H9 (cell line): ENCODE data around the gene SOCS6. TPM values are rescaled to one million over a fixed set of nuclear protein-coding genes. Genes with fewer than 3 reads are reported as not detected.

ENCODE experiments used
- DNase-seq: peaks from one replicate; pipeline ENCODE4 v3.0.0-alpha.2; 2017
- H2AFZ ChIP-seq: one replicate; pipeline ENCODE4 v1.6.1; 2013; ENCODE audit warnings: mild to moderate bottlenecking, low read length, control low read depth, moderate library complexity
- H2AK5ac ChIP-seq: 2 replicates; pipeline ENCODE4 v1.6.1; 2013; ENCODE audit warnings: low read length, control low read depth, mixed read lengths; ENCODE audit not compliant: insufficient read length
- H2BK120ac ChIP-seq: one replicate; pipeline ENCODE4 v1.6.1; 2013; ENCODE audit warnings: low read depth, mild to moderate bottlenecking, low read length, control low read depth, inconsistent platforms; ENCODE audit not compliant: poor library complexity, severe bottlenecking
- H2BK12ac ChIP-seq: 2 replicates; pipeline ENCODE4 v1.6.1; 2013; ENCODE audit warnings: low read length, control low read depth, mixed read lengths, low read depth; ENCODE audit not compliant: insufficient read length
- H2BK15ac ChIP-seq: 2 replicates; pipeline ENCODE4 v1.6.1; 2013; ENCODE audit warnings: low read depth, low read length, control low read depth
- H2BK20ac ChIP-seq: one replicate; pipeline ENCODE4 v1.6.1; 2013; ENCODE audit warnings: low read depth, mild to moderate bottlenecking, low read length, control low read depth, inconsistent platforms; ENCODE audit not compliant: poor library complexity, severe bottlenecking
- H2BK5ac ChIP-seq: 2 replicates; pipeline ENCODE4 v1.6.1; 2013; ENCODE audit warnings: low read length, control low read depth, mixed read lengths; ENCODE audit not compliant: insufficient read length
- H3K14ac ChIP-seq: 2 replicates; pipeline ENCODE4 v1.6.1; 2013; ENCODE audit warnings: low read length, control low read depth; ENCODE audit not compliant: insufficient read depth
- H3K18ac ChIP-seq: 2 replicates; pipeline ENCODE4 v1.6.1; 2013; ENCODE audit warnings: low read depth, mild to moderate bottlenecking, mixed read lengths, low read length, control low read depth; ENCODE audit not compliant: insufficient read length
- H3K23ac ChIP-seq: 2 replicates; pipeline ENCODE4 v1.6.1; 2013; ENCODE audit warnings: low read length, control low read depth, mixed read lengths, low read depth; ENCODE audit not compliant: insufficient read length
- H3K23me2 ChIP-seq: 2 replicates; pipeline ENCODE4 v1.6.1; 2013; ENCODE audit warnings: low read depth, mild to moderate bottlenecking, mixed read lengths, low read length, control low read depth; ENCODE audit not compliant: insufficient read length, poor library complexity, severe bottlenecking
- H3K27ac ChIP-seq: 2 replicates; pipeline ENCODE4 v1.5.1; 2013; ENCODE audit warnings: low read length, control low read depth, mixed read lengths, low read depth; ENCODE audit not compliant: insufficient read length
- H3K27me3 ChIP-seq: 2 replicates; pipeline ENCODE4 v1.6.1; 2013; ENCODE audit warnings: low read length, control low read depth, inconsistent platforms; ENCODE audit not compliant: insufficient read depth
- H3K4ac ChIP-seq: 2 replicates; pipeline ENCODE4 v1.6.1; 2013; ENCODE audit warnings: low read depth, mild to moderate bottlenecking, control low read depth, inconsistent platforms, low read length, moderate library complexity
- H3K4me1 ChIP-seq: 2 replicates; pipeline ENCODE4 v1.6.1; 2013; ENCODE audit warnings: low read length, control low read depth, inconsistent platforms; ENCODE audit not compliant: insufficient read depth
- H3K4me2 ChIP-seq: 2 replicates; pipeline ENCODE4 v1.6.1; 2013; ENCODE audit warnings: low read length, control low read depth, mixed read lengths; ENCODE audit not compliant: insufficient read length, insufficient read depth
- H3K56ac ChIP-seq: 2 replicates; pipeline ENCODE4 v1.6.1; 2013; ENCODE audit warnings: low read depth, mild to moderate bottlenecking, mixed read lengths, low read length, control low read depth; ENCODE audit not compliant: insufficient read length
- H3K79me1 ChIP-seq: 2 replicates; pipeline ENCODE4 v1.6.1; 2013; ENCODE audit warnings: low read depth, mild to moderate bottlenecking, moderate library complexity, low read length, control low read depth, inconsistent platforms; ENCODE audit not compliant: insufficient read depth, poor library complexity, severe bottlenecking
- H3K79me2 ChIP-seq: 2 replicates; pipeline ENCODE4 v1.6.1; 2013; ENCODE audit warnings: low read length, control low read depth, inconsistent platforms; ENCODE audit not compliant: insufficient read depth
- H3K9ac ChIP-seq: 2 replicates; pipeline ENCODE4 v1.6.1; 2013; ENCODE audit warnings: low read length, control low read depth, mixed read lengths; ENCODE audit not compliant: insufficient read length; ENCODE audit errors: extremely low read depth
- H3K9me3 ChIP-seq: one replicate; pipeline ENCODE4 v1.6.1; 2013; ENCODE audit warnings: low read depth, low read length, inconsistent platforms; ENCODE audit not compliant: control insufficient read depth
- H3T11ph ChIP-seq: one replicate; pipeline ENCODE4 v1.6.1; 2013; ENCODE audit warnings: mild to moderate bottlenecking, low read length, control low read depth, inconsistent platforms
- H4K20me1 ChIP-seq: one replicate; pipeline ENCODE4 v1.6.1; 2013; ENCODE audit not compliant: control insufficient read depth, insufficient read length, insufficient read depth
- H4K5ac ChIP-seq: 2 replicates; pipeline ENCODE4 v1.6.1; 2013; ENCODE audit warnings: low read depth, mild to moderate bottlenecking, mixed read lengths, low read length, control low read depth; ENCODE audit not compliant: insufficient read length
- H4K8ac ChIP-seq: replicated peaks from 2 replicates; pipeline ENCODE4 v1.6.1; 2013; ENCODE audit warnings: low read length, control low read depth, mixed read lengths, low read depth; ENCODE audit not compliant: insufficient read length
- H4K91ac ChIP-seq: 2 replicates; pipeline ENCODE4 v1.6.1; 2013; ENCODE audit warnings: low read depth, mild to moderate bottlenecking, moderate library complexity, mixed read lengths, low read length, control low read depth; ENCODE audit not compliant: insufficient read length
- H3K27ac Mint-ChIP-seq, 3 experiments: 2 replicates in 2 of 3; 3 replicates in 1 of 3; pipeline ENCODE4 v1.8.0; 2020 to 2021; ENCODE audit warnings: mixed read lengths in 3 of 3, mild to moderate bottlenecking in 1 of 3, moderate library complexity in 1 of 3
- H3K27me3 Mint-ChIP-seq: 2 replicates; pipeline ENCODE4 v1.8.0; 2021; ENCODE audit warnings: low read depth, mild to moderate bottlenecking, moderate library complexity, mixed read lengths
- H3K36me3 Mint-ChIP-seq, 3 experiments: 2 replicates in 2 of 3; 3 replicates in 1 of 3; pipeline ENCODE4 v1.8.0; 2020 to 2021; ENCODE audit warnings: low read depth in 3 of 3, mixed read lengths in 3 of 3; ENCODE audit not compliant: insufficient read depth in 1 of 3
- H3K4me1 Mint-ChIP-seq, 2 experiments: 2 replicates each; pipeline ENCODE4 v1.8.0; 2020; ENCODE audit warnings: mixed read lengths in 2 of 2
- H3K4me3 Mint-ChIP-seq, 2 experiments: 2 replicates in 1 of 2; 3 replicates in 1 of 2; pipeline ENCODE4 v1.8.0; 2020 to 2021; ENCODE audit warnings: mild to moderate bottlenecking in 2 of 2, mixed read lengths in 2 of 2, moderate library complexity in 1 of 2
- H3K9me3 Mint-ChIP-seq, 2 experiments: 2 replicates in 1 of 2; 3 replicates in 1 of 2; pipeline ENCODE4 v1.8.0; 2020; ENCODE audit warnings: mild to moderate bottlenecking in 2 of 2, mixed read lengths in 2 of 2, moderate library complexity in 1 of 2
- WGBS: extraction: QIAGEN DNeasy Blood & Tissue Kit; methylation state at CpG from one replicate; pipeline ENCODE4 v1.1.7; 2013; ENCODE audit warnings: missing lambda C conversion rate, low lambda C conversion rate, mixed read lengths; ENCODE audit not compliant: insufficient read length; ENCODE audit errors: extremely low coverage; 5-methylcytosine and 5-hydroxymethylcytosine counted together
- total RNA-seq: library from RNA; stranded (reverse); gene quantifications from 2 replicates; pipeline ENCODE4 v1.2.1, GENCODE V29; 2021
- TF ChIP-seq, protein P1 (sequence below): fragments of 200-600 bp; sonication (generic); conservative IDR thresholded peaks from 3 replicates; pipeline ENCODE4 v1.8.0; 2021; ENCODE audit warnings: antibody characterized with exemption, mild to moderate bottlenecking

Gene SOCS6
- total RNA-seq, 1 experiment from 2014 or later = 24.5 TPM

GRCh38 chr18:70329071-70329470 is 40.2 kb downstream of the SOCS6 start:
- Histone ChIP-seq H4K5ac (no peak overlapping the region), H2BK15ac (no peak overlapping the region), H2BK120ac (no peak overlapping the region), H3K79me2 (no peaks in the 10 kb centered on the region), H3K4ac (no peak overlapping the region), H2BK20ac (no peak overlapping the region), H3K27ac (no peak overlapping the region), H3K23me2 (no peaks in the 10 kb centered on the region), H3K14ac (no peak overlapping the region), H2BK5ac (no peak overlapping the region), H2AK5ac (no peak overlapping the region), H3K79me1 (no peaks in the 10 kb centered on the region), H3K18ac (no peak overlapping the region), H3K9ac (no peak overlapping the region), H3K27me3 (no peaks in the 10 kb centered on the region), H2AFZ (no peak overlapping the region), H3K9me3 (no peaks in the 10 kb centered on the region), H3K23ac (no peak overlapping the region), H4K91ac (no peak overlapping the region), H3K4me2 (no peak overlapping the region), H3T11ph (no peak overlapping the region), H3K56ac (no peak overlapping the region), H3K4me1 (no peaks in the 10 kb centered on the region), H4K8ac (no peak overlapping the region), H4K20me1 (no peaks in the 10 kb centered on the region), H2BK12ac (no peak overlapping the region)
- H3K4me3 Mint-ChIP-seq = no peak overlapping the region
- no CpG with 5 or more reads among the region's 2 CpGs for WGBS
- H3K36me3 Mint-ChIP-seq = peaks cover 16 to 26% (median 22%) of the 10 kb centered on the region in 3 experiments
- H3K27ac Mint-ChIP-seq = no peak overlapping the region
- no peaks in the 10 kb centered on the region for H3K27me3 Mint-ChIP-seq
- TF ChIP-seq, protein P1, sequence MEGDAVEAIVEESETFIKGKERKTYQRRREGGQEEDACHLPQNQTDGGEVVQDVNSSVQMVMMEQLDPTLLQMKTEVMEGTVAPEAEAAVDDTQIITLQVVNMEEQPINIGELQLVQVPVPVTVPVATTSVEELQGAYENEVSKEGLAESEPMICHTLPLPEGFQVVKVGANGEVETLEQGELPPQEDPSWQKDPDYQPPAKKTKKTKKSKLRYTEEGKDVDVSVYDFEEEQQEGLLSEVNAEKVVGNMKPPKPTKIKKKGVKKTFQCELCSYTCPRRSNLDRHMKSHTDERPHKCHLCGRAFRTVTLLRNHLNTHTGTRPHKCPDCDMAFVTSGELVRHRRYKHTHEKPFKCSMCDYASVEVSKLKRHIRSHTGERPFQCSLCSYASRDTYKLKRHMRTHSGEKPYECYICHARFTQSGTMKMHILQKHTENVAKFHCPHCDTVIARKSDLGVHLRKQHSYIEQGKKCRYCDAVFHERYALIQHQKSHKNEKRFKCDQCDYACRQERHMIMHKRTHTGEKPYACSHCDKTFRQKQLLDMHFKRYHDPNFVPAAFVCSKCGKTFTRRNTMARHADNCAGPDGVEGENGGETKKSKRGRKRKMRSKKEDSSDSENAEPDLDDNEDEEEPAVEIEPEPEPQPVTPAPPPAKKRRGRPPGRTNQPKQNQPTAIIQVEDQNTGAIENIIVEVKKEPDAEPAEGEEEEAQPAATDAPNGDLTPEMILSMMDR = no peak
- peaks cover 0 to under 1% of the 10 kb centered on the region in 2 experiments; a peak in 2 of 5 replicates for H3K9me3 Mint-ChIP-seq
- DNase-seq = no peak
- H3K4me1 Mint-ChIP-seq = peaks cover 21 to 24% of the 10 kb centered on the region in 2 experiments
